HG02885 (cell line): ENCODE data around the gene CFAP90.

Experiments
- ATAC-seq: cut with Tn5 transposase; IDR thresholded peaks from one replicate; pipeline ENCODE4 v1.9.1; 2021; ENCODE audit warnings: mild to moderate bottlenecking; ENCODE audit not compliant: unreplicated experiment, poor library complexity

The CFAP90 gene

GRCh38 chr5:7850395-7851239 lies at the start of gene CFAP90:
Gene CFAP90 (minus strand): TSS chr5:7851133. CDS start chr5:7851021, 112 bp downstream.
- ATAC-seq: no peak

- ATAC-seq: peak; percentile 68
Measured at GRCh38 chr5:7897014-7897600, 46.2 kb upstream of the CFAP90 start.

- peak; percentile 95 for ATAC-seq
Measured at GRCh38 chr5:7894860-7895259, 43.9 kb upstream of the CFAP90 start.

- ATAC-seq: no peak
Measured at GRCh38 chr5:7894439-7894838, 43.5 kb upstream of the CFAP90 start.

- ATAC-seq: no peak
Measured at GRCh38 chr5:7888901-7889300, 38.0 kb upstream of the CFAP90 start.

- peak; percentile 74 for ATAC-seq
Measured at GRCh38 chr5:7886849-7887475, 36.0 kb upstream of the CFAP90 start.

GRCh38 chr5:7884491-7885267 lies 33.7 kb upstream of the CFAP90 start:
- no peak for ATAC-seq

- ATAC-seq: no peak
Measured at GRCh38 chr5:7882926-7883325, 32.0 kb upstream of the CFAP90 start.

GRCh38 chr5:7881816-7882215 lies 30.9 kb upstream of the CFAP90 start:
- ATAC-seq: no peak

GRCh38 chr5:7881091-7881490 lies 30.2 kb upstream of the CFAP90 start:
- ATAC-seq: no peak

- peak; percentile 94 for ATAC-seq
Measured at GRCh38 chr5:7878381-7878873, 27.5 kb upstream of the CFAP90 start.

- ATAC-seq: no peak
Measured at GRCh38 chr5:7877851-7878250, 26.9 kb upstream of the CFAP90 start.

- ATAC-seq: peak; percentile 67
Measured at GRCh38 chr5:7876867-7877266, 25.9 kb upstream of the CFAP90 start.

- ATAC-seq: no peak
Measured at GRCh38 chr5:7875151-7875550, 24.2 kb upstream of the CFAP90 start.

- ATAC-seq: no peak
Measured at GRCh38 chr5:7874639-7875038, 23.7 kb upstream of the CFAP90 start.

GRCh38 chr5:7873216-7873615 lies 22.3 kb upstream of the CFAP90 start:
- ATAC-seq: peak; percentile 18

GRCh38 chr5:7872517-7873130 lies 21.7 kb upstream of the CFAP90 start:
- no peak for ATAC-seq

- peak; percentile 29 for ATAC-seq
Measured at GRCh38 chr5:7871653-7872052, 20.7 kb upstream of the CFAP90 start.

GRCh38 chr5:7869474-7870136 lies 18.7 kb upstream of the CFAP90 start:
- ATAC-seq: peak; percentile 27
